Gastrocnemius medialis (tissue), 4 donors: Measurements from ENCODE around the gene PKP4. TPM values are rescaled to one million over a fixed set of nuclear protein-coding genes. Genes with fewer than 3 reads are reported as not detected.

Experiments used
- ATAC-seq, 2 donors: fragments of 150-250 bp; one replicate each; pipeline ENCODE4 v1.9.1; 2016
- DNase-seq, 2 donors: peaks; one replicate each; pipeline ENCODE4 v3.0.0-alpha.2; 2019
- H3K27ac ChIP-seq, 4 donors: fragments of 200-600 bp; sonication (generic); 1 replicate in 1 of 4; 2 replicates in 3 of 4; pipeline ENCODE4 v1.5.1; 2016 to 2018; ENCODE audit warnings: mild to moderate bottlenecking in 2 of 4, moderate library complexity in 1 of 4
- H3K27me3 ChIP-seq, 3 donors: fragments of 200-600 bp; sonication (generic) in 2 of 3; 1 replicate in 1 of 3; 2 replicates in 2 of 3; pipeline versions ENCODE4 v1.5.1 to v1.6.0; 2016 to 2019; ENCODE audit warnings: mild to moderate bottlenecking in 1 of 3, moderate library complexity in 1 of 3
- H3K36me3 ChIP-seq, 2 donors: fragments of 200-600 bp; sonication (generic) in 1 of 2; one replicate each; pipeline ENCODE4 v1.5.1; 2017 to 2018
- H3K4me1 ChIP-seq, 2 donors: fragments of 200-600 bp; sonication (generic) in 1 of 2; one replicate each; pipeline ENCODE4 v1.5.1; 2016 to 2017; ENCODE audit warnings: mild to moderate bottlenecking in 2 of 2
- H3K4me3 ChIP-seq, 4 donors: fragments of 200-600 bp; sonication (generic) in 3 of 4; 1 replicate in 1 of 4; 2 replicates in 3 of 4; pipeline ENCODE4 v1.5.1; 2016 to 2019; ENCODE audit warnings: mild to moderate bottlenecking in 2 of 4
- H3K9me3 ChIP-seq, 3 donors: fragments of 200-600 bp; sonication (generic) in 2 of 3; 1 replicate in 1 of 3; 2 replicates in 2 of 3; pipeline ENCODE4 v1.5.1; 2016 to 2019
- POLR2A ChIP-seq, 2 donors: fragments of 450-650 bp; IDR thresholded peaks; one replicate each; pipeline ENCODE4 v1.6.1; 2017; ENCODE audit warnings: antibody characterized with exemption in 2 of 2, mild to moderate bottlenecking in 2 of 2, moderate library complexity in 2 of 2
- in situ Hi-C, 4 donors: fragments of 200-750 bp; cut with MboI; loops; one replicate each; pipeline versions ENCODE4 v1.15.0 to v1.8.0; 2017; ENCODE audit warnings: low sequenced_read_pairs in 4 of 4
- intact Hi-C: fragments of 100-400 bp; cut with DNase I; formaldehyde crosslinking; loops from one replicate; pipeline ENCODE4 v1.15.1; 2023; ENCODE audit warnings: low total_unique reads
- total RNA-seq, 4 donors: library from RNA; depleted of rRNA; stranded (reverse); fragments of >200 nt; gene quantifications; one replicate each; pipeline versions ENCODE4 v1.1.0 to v1.2.3, GENCODE V29; 2016
- TF ChIP-seq, protein P1 (sequence below), 5 experiments: fragments of 450-650 bp in 3 of 5; fragments of 200-600 bp in 2 of 5; sonication (generic) in 2 of 5; IDR thresholded peaks in 4 of 5; conservative IDR thresholded peaks in 1 of 5; 1 replicate in 4 of 5; 2 replicates in 1 of 5; pipeline ENCODE4 v1.5.1; 2016 to 2019; ENCODE audit warnings: antibody characterized with exemption in 5 of 5, mild to moderate bottlenecking in 3 of 5, moderate library complexity in 3 of 5

The PKP4 gene
- total RNA-seq, 4 donors from 2014 or later: 15.3 to 36.0 (median 25.6) TPM

GRCh38 chr2:158478237-158478636 is 21.5 kb downstream of the PKP4 start:
- no peak for DNase-seq
- Histone ChIP-seq H3K36me3 (no peaks in the 10 kb centered on the region), H3K27ac (peak overlapping the region in 1 of 4 donors; percentile 13), H3K27me3 (no peaks in the 10 kb centered on the region), H3K4me3 (no peak overlapping the region), H3K9me3 (no peaks in the 10 kb centered on the region), H3K4me1 (peaks cover 0 to 9% of the 10 kb centered on the region in 2 donors)
- ATAC-seq: no peak
- TF ChIP-seq POLR2A (IDR thresholded peaks at IDR 0.05): no peak
- TF ChIP-seq, protein P1, sequence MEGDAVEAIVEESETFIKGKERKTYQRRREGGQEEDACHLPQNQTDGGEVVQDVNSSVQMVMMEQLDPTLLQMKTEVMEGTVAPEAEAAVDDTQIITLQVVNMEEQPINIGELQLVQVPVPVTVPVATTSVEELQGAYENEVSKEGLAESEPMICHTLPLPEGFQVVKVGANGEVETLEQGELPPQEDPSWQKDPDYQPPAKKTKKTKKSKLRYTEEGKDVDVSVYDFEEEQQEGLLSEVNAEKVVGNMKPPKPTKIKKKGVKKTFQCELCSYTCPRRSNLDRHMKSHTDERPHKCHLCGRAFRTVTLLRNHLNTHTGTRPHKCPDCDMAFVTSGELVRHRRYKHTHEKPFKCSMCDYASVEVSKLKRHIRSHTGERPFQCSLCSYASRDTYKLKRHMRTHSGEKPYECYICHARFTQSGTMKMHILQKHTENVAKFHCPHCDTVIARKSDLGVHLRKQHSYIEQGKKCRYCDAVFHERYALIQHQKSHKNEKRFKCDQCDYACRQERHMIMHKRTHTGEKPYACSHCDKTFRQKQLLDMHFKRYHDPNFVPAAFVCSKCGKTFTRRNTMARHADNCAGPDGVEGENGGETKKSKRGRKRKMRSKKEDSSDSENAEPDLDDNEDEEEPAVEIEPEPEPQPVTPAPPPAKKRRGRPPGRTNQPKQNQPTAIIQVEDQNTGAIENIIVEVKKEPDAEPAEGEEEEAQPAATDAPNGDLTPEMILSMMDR (IDR thresholded peaks at IDR 0.05 in 4 of 5, conservative IDR thresholded peaks at IDR 0.05 in 1 of 5): no peak
- in situ Hi-C loops: no loop called here
- intact Hi-C loops: no loop called here

GRCh38 chr2:158478816-158479215 is 22.1 kb downstream of the PKP4 start:
- intact Hi-C loops (no loop called here), in situ Hi-C loops (no loop called here)
- Histone ChIP-seq H3K27ac (no peak overlapping the region), H3K4me3 (no peak overlapping the region), H3K4me1 (peaks cover 0 to 9% of the 10 kb centered on the region in 2 donors), H3K27me3 (no peaks in the 10 kb centered on the region), H3K9me3 (no peaks in the 10 kb centered on the region), H3K36me3 (no peaks in the 10 kb centered on the region)
- ATAC-seq (no peak), DNase-seq (no peak)
- TF ChIP-seq, protein P1 (IDR thresholded peaks at IDR 0.05 in 4 of 5, conservative IDR thresholded peaks at IDR 0.05 in 1 of 5): no peak
- no peak for TF ChIP-seq POLR2A (IDR thresholded peaks at IDR 0.05)

- Histone ChIP-seq H3K27me3 (no peaks in the 10 kb centered on the region), H3K4me3 (no peak overlapping the region), H3K27ac (no peak overlapping the region), H3K36me3 (no peaks in the 10 kb centered on the region), H3K9me3 (no peaks in the 10 kb centered on the region), H3K4me1 (peaks cover under 1 to 9% of the 10 kb centered on the region in 2 donors)
- in situ Hi-C loops: no loop called here
- DNase-seq: no peak
- intact Hi-C loops: no loop called here
- no peak for TF ChIP-seq POLR2A (IDR thresholded peaks at IDR 0.05)
- TF ChIP-seq, protein P1 (IDR thresholded peaks at IDR 0.05 in 4 of 5, conservative IDR thresholded peaks at IDR 0.05 in 1 of 5): no peak
- ATAC-seq: no peak
Observed at GRCh38 chr2:158481116-158481515, 24.4 kb downstream of the PKP4 start.

DNA sequence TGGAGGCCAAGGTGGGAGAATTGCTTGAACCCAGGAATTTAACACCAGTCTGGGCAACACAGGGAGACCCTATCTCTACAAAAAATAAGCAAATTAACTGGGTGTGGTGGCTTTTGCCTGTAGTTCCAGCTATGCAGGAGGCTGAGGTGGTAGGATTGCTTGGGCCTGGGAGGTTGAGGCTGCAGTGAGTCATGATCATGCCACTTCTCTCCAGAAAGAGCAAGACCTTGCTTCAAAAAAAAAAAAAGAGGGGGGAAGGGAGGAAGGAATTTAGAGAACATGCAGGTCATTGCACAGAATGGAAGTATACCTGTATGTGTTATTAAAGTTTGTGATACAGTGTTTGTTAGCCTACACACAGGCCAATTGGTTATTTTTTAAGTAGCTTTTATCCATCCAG is 25.8 kb downstream of the PKP4 start:
- intact Hi-C loops: no loop called here
- in situ Hi-C loops: no loop called here
- H3K4me1 ChIP-seq: peaks cover 14 to 15% of the 10 kb centered on the region in 2 donors

More for the DNA sequence above, 25.8 kb downstream of the PKP4 start:
- no peaks in the 10 kb centered on the region for H3K9me3 ChIP-seq
- H3K4me3 ChIP-seq: no peak overlapping the region
- DNase-seq (no peak), ATAC-seq (no peak)
- no peak overlapping the region for H3K27ac ChIP-seq
- H3K36me3 ChIP-seq: no peaks in the 10 kb centered on the region
- TF ChIP-seq, protein P1 (IDR thresholded peaks at IDR 0.05 in 4 of 5, conservative IDR thresholded peaks at IDR 0.05 in 1 of 5): no peak
- no peak for TF ChIP-seq POLR2A (IDR thresholded peaks at IDR 0.05)
- no peaks in the 10 kb centered on the region for H3K27me3 ChIP-seq
